ENCODE measurements around the gene FLNA.

DNA sequence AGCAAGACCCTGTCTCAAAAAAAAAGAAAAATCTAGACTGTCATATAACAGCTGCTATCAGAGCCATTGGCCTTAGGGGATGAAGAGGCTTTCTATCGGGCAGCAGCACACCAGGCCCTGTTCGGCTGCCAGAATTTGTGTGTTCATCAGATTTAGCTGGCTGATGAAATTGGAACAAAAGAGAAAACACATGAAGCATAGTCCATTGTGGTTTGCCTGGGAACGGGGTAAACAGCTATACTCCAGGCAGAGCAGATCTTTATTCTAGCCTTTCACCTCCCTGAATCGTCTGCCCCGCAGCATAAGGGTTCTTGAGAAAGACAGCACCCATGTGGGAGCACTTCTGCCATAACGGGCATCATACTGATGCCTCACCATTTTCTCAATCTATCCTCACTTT is 67.2 kb downstream of the FLNA start:
- TF ChIP-seq, protein P1, sequence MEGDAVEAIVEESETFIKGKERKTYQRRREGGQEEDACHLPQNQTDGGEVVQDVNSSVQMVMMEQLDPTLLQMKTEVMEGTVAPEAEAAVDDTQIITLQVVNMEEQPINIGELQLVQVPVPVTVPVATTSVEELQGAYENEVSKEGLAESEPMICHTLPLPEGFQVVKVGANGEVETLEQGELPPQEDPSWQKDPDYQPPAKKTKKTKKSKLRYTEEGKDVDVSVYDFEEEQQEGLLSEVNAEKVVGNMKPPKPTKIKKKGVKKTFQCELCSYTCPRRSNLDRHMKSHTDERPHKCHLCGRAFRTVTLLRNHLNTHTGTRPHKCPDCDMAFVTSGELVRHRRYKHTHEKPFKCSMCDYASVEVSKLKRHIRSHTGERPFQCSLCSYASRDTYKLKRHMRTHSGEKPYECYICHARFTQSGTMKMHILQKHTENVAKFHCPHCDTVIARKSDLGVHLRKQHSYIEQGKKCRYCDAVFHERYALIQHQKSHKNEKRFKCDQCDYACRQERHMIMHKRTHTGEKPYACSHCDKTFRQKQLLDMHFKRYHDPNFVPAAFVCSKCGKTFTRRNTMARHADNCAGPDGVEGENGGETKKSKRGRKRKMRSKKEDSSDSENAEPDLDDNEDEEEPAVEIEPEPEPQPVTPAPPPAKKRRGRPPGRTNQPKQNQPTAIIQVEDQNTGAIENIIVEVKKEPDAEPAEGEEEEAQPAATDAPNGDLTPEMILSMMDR (IDR thresholded peaks at IDR 0.05; ENCODE audit: low read length): no peak
- no peak for TF ChIP-seq EZH2 (IDR thresholded peaks at IDR 0.05; ENCODE audit: borderline replicate concordance, low read length)

Data from OCI-LY1 (cell line).